ENCODE results near the gene SPTY2D1. TPM values are rescaled to one million over a fixed set of nuclear protein-coding genes. Genes with fewer than 3 reads are reported as not detected.

SPTY2D1 gene
- polyA plus RNA-seq, 1 of the 3 experiments (the other 2 are of a cell fraction), result 5.3 TPM

- Histone ChIP-seq H3K9me2 (no peaks in the 10 kb centered on the region), H3K4me1 (ENCODE audit: control insufficient read depth in 1 of 2, insufficient read depth in 2 of 2, low read depth in 1 of 2, low read length in 1 of 2) (peaks cover 13% of the 10 kb centered on the region in 2 experiments; a peak in 2 of 4 replicates), H3F3A (replicated peaks; ENCODE audit: insufficient read depth) (no peaks in the 10 kb centered on the region), H3K4me3 (ENCODE audit: low read depth in 2 of 2, low read length in 1 of 2) (peak within 1 kb of the TSS; percentile 74 to 96), H3K27ac (ENCODE audit: low read depth in 2 of 2, low read length in 1 of 2) (peak within 1 kb of the TSS; percentile 72 to 81), H4K20me1 (ENCODE audit: insufficient read depth) (no peaks in the 10 kb centered on the region; the same call in 1 of the 2 replicates), H3K4me2 (peak within 1 kb of the TSS; percentile 91), H3K36me3 (replicated peaks in 1 of 2; ENCODE audit: control insufficient read depth in 1 of 2, insufficient read depth in 2 of 2, low read length in 1 of 2) (no peaks in the 10 kb centered on the region), H3K79me2 (ENCODE audit: insufficient read depth) (peaks cover 85% of the 10 kb centered on the region), H3K9me3 (no peaks in the 10 kb centered on the region), H3K9ac (peak within 1 kb of the TSS; percentile 84), H3K27me3 (ENCODE audit: insufficient read depth) (no peaks in the 10 kb centered on the region), H2AFZ (ENCODE audit: low read depth) (peak within 1 kb of the TSS; percentile 89)
- POLR2A ChIA-PET, result interaction anchor here (0.6 to 1.6 kb wide), 4 partner anchors 20 to 193 kb away, joined by 3 to 4 read pairs (median 3); partner anchors contain the start of genes SPTY2D1 and TSG101
- 1% methylated on average over 46 of the region's 50 CpGs for WGBS (ENCODE audit: low lambda C conversion rate)
- peak; percentile 94 for DNase-seq
- CTCF ChIA-PET, result interaction anchor here (1.0 to 1.5 kb wide), 2 partner anchors 10 to 134 kb away, joined by 3 read pairs; no protein-coding TSS in a partner anchor
- peak; percentile 72 for TF ChIP-seq GABPA (IDR thresholded peaks at IDR 0.05; ENCODE audit: low read depth)
- no peak for TF ChIP-seq MEF2A (IDR thresholded peaks at IDR 0.05; ENCODE audit: borderline replicate concordance, low read depth)
- peak; percentile 62 for TF ChIP-seq NRF1 (IDR thresholded peaks at IDR 0.05; ENCODE audit: low read depth, low read length)
- no peak for TF ChIP-seq RXRA (IDR thresholded peaks at IDR 0.05; ENCODE audit: borderline replicate concordance, low read depth)
- 0 out of 2 replicates have a peak, but pooled peaks have one; percentile 41 for TF ChIP-seq YY1 (IDR thresholded peaks at IDR 0.05; ENCODE audit: low read depth)
- TF ChIP-seq, protein P1, sequence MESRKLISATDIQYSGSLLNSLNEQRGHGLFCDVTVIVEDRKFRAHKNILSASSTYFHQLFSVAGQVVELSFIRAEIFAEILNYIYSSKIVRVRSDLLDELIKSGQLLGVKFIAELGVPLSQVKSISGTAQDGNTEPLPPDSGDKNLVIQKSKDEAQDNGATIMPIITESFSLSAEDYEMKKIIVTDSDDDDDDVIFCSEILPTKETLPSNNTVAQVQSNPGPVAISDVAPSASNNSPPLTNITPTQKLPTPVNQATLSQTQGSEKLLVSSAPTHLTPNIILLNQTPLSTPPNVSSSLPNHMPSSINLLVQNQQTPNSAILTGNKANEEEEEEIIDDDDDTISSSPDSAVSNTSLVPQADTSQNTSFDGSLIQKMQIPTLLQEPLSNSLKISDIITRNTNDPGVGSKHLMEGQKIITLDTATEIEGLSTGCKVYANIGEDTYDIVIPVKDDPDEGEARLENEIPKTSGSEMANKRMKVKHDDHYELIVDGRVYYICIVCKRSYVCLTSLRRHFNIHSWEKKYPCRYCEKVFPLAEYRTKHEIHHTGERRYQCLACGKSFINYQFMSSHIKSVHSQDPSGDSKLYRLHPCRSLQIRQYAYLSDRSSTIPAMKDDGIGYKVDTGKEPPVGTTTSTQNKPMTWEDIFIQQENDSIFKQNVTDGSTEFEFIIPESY (IDR thresholded peaks at IDR 0.05; ENCODE audit: borderline replicate concordance, low read depth), result no peak
- TF ChIP-seq, protein P2, sequence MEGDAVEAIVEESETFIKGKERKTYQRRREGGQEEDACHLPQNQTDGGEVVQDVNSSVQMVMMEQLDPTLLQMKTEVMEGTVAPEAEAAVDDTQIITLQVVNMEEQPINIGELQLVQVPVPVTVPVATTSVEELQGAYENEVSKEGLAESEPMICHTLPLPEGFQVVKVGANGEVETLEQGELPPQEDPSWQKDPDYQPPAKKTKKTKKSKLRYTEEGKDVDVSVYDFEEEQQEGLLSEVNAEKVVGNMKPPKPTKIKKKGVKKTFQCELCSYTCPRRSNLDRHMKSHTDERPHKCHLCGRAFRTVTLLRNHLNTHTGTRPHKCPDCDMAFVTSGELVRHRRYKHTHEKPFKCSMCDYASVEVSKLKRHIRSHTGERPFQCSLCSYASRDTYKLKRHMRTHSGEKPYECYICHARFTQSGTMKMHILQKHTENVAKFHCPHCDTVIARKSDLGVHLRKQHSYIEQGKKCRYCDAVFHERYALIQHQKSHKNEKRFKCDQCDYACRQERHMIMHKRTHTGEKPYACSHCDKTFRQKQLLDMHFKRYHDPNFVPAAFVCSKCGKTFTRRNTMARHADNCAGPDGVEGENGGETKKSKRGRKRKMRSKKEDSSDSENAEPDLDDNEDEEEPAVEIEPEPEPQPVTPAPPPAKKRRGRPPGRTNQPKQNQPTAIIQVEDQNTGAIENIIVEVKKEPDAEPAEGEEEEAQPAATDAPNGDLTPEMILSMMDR (IDR thresholded peaks at IDR 0.05), result no peak
- TF ChIP-seq, protein P3, sequence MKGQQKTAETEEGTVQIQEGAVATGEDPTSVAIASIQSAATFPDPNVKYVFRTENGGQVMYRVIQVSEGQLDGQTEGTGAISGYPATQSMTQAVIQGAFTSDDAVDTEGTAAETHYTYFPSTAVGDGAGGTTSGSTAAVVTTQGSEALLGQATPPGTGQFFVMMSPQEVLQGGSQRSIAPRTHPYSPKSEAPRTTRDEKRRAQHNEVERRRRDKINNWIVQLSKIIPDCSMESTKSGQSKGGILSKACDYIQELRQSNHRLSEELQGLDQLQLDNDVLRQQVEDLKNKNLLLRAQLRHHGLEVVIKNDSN (IDR thresholded peaks at IDR 0.05; ENCODE audit: borderline replicate concordance, low read depth), result no peak
- peak; percentile 78; the same call in 1 of the 2 replicates for TF ChIP-seq TAF1 (IDR thresholded peaks at IDR 0.05; ENCODE audit: borderline replicate concordance, low read depth, low read length)
- no peak for TF ChIP-seq FOSL2 (IDR thresholded peaks at IDR 0.05; ENCODE audit: borderline replicate concordance, low read depth)
- no peak for TF ChIP-seq RAD21 (IDR thresholded peaks at IDR 0.05; ENCODE audit: low read length)
- no peak for TF ChIP-seq JUND (IDR thresholded peaks at IDR 0.05)
- TF ChIP-seq GATA2 (CRISPR knock-in tag; IDR thresholded peaks at IDR 0.05), result no peak
- TF ChIP-seq CHD2 (IDR thresholded peaks at IDR 0.05; ENCODE audit: low read length, partially characterized antibody), result peak; percentile 66
- no peak for TF ChIP-seq FOXM1 (IDR thresholded peaks at IDR 0.05; ENCODE audit: low read depth)
- TF ChIP-seq, protein P4, sequence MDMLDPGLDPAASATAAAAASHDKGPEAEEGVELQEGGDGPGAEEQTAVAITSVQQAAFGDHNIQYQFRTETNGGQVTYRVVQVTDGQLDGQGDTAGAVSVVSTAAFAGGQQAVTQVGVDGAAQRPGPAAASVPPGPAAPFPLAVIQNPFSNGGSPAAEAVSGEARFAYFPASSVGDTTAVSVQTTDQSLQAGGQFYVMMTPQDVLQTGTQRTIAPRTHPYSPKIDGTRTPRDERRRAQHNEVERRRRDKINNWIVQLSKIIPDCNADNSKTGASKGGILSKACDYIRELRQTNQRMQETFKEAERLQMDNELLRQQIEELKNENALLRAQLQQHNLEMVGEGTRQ (IDR thresholded peaks at IDR 0.05; ENCODE audit: borderline replicate concordance, low read depth, low read length), result no peak
- TF ChIP-seq NFIC (IDR thresholded peaks at IDR 0.05; ENCODE audit: borderline replicate concordance), result no peak
- TF ChIP-seq EZH2phosphoT487 (IDR thresholded peaks at IDR 0.05; ENCODE audit: borderline replicate concordance, low read depth), result no peak
- peak; percentile 82 for TF ChIP-seq MXI1 (IDR thresholded peaks at IDR 0.05; ENCODE audit: low read depth, low read length)
- peak; percentile 88 for TF ChIP-seq SIN3A (IDR thresholded peaks at IDR 0.05; ENCODE audit: borderline replicate concordance, low read depth, low read length)
- no peak for TF ChIP-seq IRF3 (IDR thresholded peaks at IDR 0.05; ENCODE audit: low read depth, low read length)
- TF ChIP-seq FOXJ3 (CRISPR knock-in tag; IDR thresholded peaks at IDR 0.05), result no peak
- TF ChIP-seq SMC3 (IDR thresholded peaks at IDR 0.05; ENCODE audit: low read depth, low read length), result no peak
- TF ChIP-seq PBX3 (IDR thresholded peaks at IDR 0.05), result peak; percentile 29; the same call in 1 of the 2 replicates
These were observed 45.6 kb downstream of the SPTY2D1 start, which contains the start of gene UEVLD for GRCh38 chr11:18588297-18589252. Gene UEVLD (minus strand): TSS chr11:18588734. CDS start chr11:18588654, 80 bp downstream.

Measured in SK-N-SH (cell line).